Gastroesophageal sphincter (tissue), 3 donors: ENCODE measurements around the gene ABHD6.

Experiments used
- EP300 ChIP-seq: sonication (generic); formaldehyde crosslinking; IDR thresholded peaks from one replicate; pipeline ENCODE4 v1.6.1; 2017; ENCODE audit warnings: antibody characterized with exemption, mild to moderate bottlenecking
- POLR2A ChIP-seq, 2 donors: fragments of 450-650 bp; IDR thresholded peaks; one replicate each; pipeline ENCODE4 v1.6.1; 2017; ENCODE audit warnings: antibody characterized with exemption in 2 of 2, mild to moderate bottlenecking in 2 of 2, moderate library complexity in 1 of 2
- POLR2AphosphoS5 ChIP-seq: sonication (generic); formaldehyde crosslinking; IDR thresholded peaks from one replicate; pipeline ENCODE4 v1.6.1; 2017; ENCODE audit warnings: antibody characterized with exemption
- TF ChIP-seq, protein P1 (sequence below), 4 experiments: fragments of 200-600 bp in 2 of 4; fragments of 450-650 bp in 2 of 4; sonication (generic) in 1 of 4; IDR thresholded peaks; one replicate each; pipeline ENCODE4 v1.5.1; 2017 to 2019; ENCODE audit warnings: antibody characterized with exemption in 4 of 4, mild to moderate bottlenecking in 2 of 4, moderate library complexity in 2 of 4

DNA sequence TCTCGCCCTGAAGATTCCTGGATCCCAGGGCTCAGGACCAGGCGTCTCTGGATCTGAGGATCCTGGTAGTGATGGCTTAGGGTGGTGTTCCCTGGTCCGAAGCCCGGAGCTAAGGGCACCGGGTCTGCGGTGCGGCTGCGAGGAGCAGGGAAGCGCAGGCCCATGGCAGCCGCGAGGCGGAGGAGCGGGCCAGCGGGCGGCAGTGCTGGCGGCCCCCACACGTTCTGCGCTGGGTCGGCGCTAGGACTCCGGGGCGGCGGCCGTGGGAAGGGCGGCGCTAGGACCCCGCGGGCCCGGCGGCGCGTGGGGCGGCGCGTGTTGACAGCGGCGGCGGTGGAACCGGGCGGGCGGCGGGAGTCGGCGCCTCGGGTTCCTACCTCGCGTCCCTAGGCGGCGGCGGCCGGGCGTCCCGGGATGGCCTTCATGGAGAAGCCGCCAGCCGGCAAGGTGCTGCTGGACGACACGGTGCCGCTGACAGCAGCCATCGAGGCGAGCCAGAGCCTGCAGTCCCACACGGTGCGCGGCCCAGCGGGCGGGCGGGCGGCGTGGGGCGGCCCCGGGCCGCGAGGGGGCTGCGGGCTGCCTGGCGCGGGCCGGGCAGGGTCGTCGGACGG lies 95.1 kb downstream of the ABHD6 start, which contains the start of gene PXK:
- TF ChIP-seq, protein P1, sequence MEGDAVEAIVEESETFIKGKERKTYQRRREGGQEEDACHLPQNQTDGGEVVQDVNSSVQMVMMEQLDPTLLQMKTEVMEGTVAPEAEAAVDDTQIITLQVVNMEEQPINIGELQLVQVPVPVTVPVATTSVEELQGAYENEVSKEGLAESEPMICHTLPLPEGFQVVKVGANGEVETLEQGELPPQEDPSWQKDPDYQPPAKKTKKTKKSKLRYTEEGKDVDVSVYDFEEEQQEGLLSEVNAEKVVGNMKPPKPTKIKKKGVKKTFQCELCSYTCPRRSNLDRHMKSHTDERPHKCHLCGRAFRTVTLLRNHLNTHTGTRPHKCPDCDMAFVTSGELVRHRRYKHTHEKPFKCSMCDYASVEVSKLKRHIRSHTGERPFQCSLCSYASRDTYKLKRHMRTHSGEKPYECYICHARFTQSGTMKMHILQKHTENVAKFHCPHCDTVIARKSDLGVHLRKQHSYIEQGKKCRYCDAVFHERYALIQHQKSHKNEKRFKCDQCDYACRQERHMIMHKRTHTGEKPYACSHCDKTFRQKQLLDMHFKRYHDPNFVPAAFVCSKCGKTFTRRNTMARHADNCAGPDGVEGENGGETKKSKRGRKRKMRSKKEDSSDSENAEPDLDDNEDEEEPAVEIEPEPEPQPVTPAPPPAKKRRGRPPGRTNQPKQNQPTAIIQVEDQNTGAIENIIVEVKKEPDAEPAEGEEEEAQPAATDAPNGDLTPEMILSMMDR (IDR thresholded peaks at IDR 0.05): peak in 3 of 4 experiments; percentile 39 to 50 (median 43)
- TF ChIP-seq POLR2A (IDR thresholded peaks at IDR 0.05) (peak; percentile 47 to 51), POLR2AphosphoS5 (no peak), EP300 (no peak)
